Measurements from ENCODE around the gene LAMA2.

The LAMA2 gene

GRCh38 chr6:129429956-129430355 is 547.0 kb downstream of the LAMA2 start:
- H3K4me2 ChIP-seq (ENCODE audit: low read length) = no peak overlapping the region
- no peaks in the 10 kb centered on the region for H3K79me2 ChIP-seq (ENCODE audit: insufficient read depth, low read length)
- H3K27ac ChIP-seq (ENCODE audit: low read depth, low read length, poor library complexity, severe bottlenecking) = no peak overlapping the region
- H3K36me3 ChIP-seq (ENCODE audit: insufficient read depth, low read length) = no peaks in the 10 kb centered on the region
- no peak overlapping the region for H3K9ac ChIP-seq (ENCODE audit: low read length)
- no peak overlapping the region for H2AFZ ChIP-seq (ENCODE audit: low read length)
- TF ChIP-seq EZH2 (IDR thresholded peaks at IDR 0.05; ENCODE audit: borderline replicate concordance, low read length) (no peak), CTCF (IDR thresholded peaks at IDR 0.05; ENCODE audit: low read length) (no peak)
- no peaks in the 10 kb centered on the region for H3F3A ChIP-seq (ENCODE audit: insufficient read depth, low read length)
- no peak overlapping the region for H3K4me3 ChIP-seq (ENCODE audit: low read depth, low read length, poor library complexity, severe bottlenecking)
- no peaks in the 10 kb centered on the region for H3K9me2 ChIP-seq (ENCODE audit: low read depth, low read length)
- no peaks in the 10 kb centered on the region for H3K9me3 ChIP-seq (ENCODE audit: low read length)
- H3K4me1 ChIP-seq (ENCODE audit: insufficient read depth, low read length, severe bottlenecking) = no peaks in the 10 kb centered on the region
- no peaks in the 10 kb centered on the region for H4K20me1 ChIP-seq (ENCODE audit: insufficient read depth, low read length)
- H3K27me3 ChIP-seq (ENCODE audit: insufficient read depth, low read length) = no peaks in the 10 kb centered on the region

GRCh38 chr6:129432738-129433137 is 549.8 kb downstream of the LAMA2 start:
- Histone ChIP-seq H3K4me1 (ENCODE audit: insufficient read depth, low read length, severe bottlenecking) (no peaks in the 10 kb centered on the region), H3K4me3 (ENCODE audit: low read depth, low read length, poor library complexity, severe bottlenecking) (no peak overlapping the region), H3K9ac (ENCODE audit: low read length) (no peak overlapping the region), H3F3A (ENCODE audit: insufficient read depth, low read length) (no peaks in the 10 kb centered on the region), H3K9me3 (ENCODE audit: low read length) (no peaks in the 10 kb centered on the region), H4K20me1 (ENCODE audit: insufficient read depth, low read length) (no peaks in the 10 kb centered on the region), H3K27me3 (ENCODE audit: insufficient read depth, low read length) (no peaks in the 10 kb centered on the region), H3K79me2 (ENCODE audit: insufficient read depth, low read length) (no peaks in the 10 kb centered on the region), H3K27ac (ENCODE audit: low read depth, low read length, poor library complexity, severe bottlenecking) (no peak overlapping the region), H3K36me3 (ENCODE audit: insufficient read depth, low read length) (no peaks in the 10 kb centered on the region), H3K9me2 (ENCODE audit: low read depth, low read length) (no peaks in the 10 kb centered on the region), H3K4me2 (ENCODE audit: low read length) (no peak overlapping the region), H2AFZ (ENCODE audit: low read length) (no peak overlapping the region)
- 0 out of 2 replicates have a peak, but pooled peaks have one; percentile 14 for TF ChIP-seq CTCF (IDR thresholded peaks at IDR 0.05; ENCODE audit: low read length)
- TF ChIP-seq EZH2 (IDR thresholded peaks at IDR 0.05; ENCODE audit: borderline replicate concordance, low read length) = no peak

- Histone ChIP-seq H3K9me3 (ENCODE audit: low read length) (no peaks in the 10 kb centered on the region), H3F3A (ENCODE audit: insufficient read depth, low read length) (no peaks in the 10 kb centered on the region), H3K36me3 (ENCODE audit: insufficient read depth, low read length) (no peaks in the 10 kb centered on the region), H4K20me1 (ENCODE audit: insufficient read depth, low read length) (no peaks in the 10 kb centered on the region), H3K4me1 (ENCODE audit: insufficient read depth, low read length, severe bottlenecking) (no peaks in the 10 kb centered on the region), H3K9me2 (ENCODE audit: low read depth, low read length) (no peaks in the 10 kb centered on the region), H3K9ac (ENCODE audit: low read length) (no peak overlapping the region), H2AFZ (ENCODE audit: low read length) (no peak overlapping the region), H3K4me2 (ENCODE audit: low read length) (no peak overlapping the region), H3K27me3 (ENCODE audit: insufficient read depth, low read length) (no peaks in the 10 kb centered on the region), H3K4me3 (ENCODE audit: low read depth, low read length, poor library complexity, severe bottlenecking) (no peak overlapping the region), H3K79me2 (ENCODE audit: insufficient read depth, low read length) (no peaks in the 10 kb centered on the region), H3K27ac (ENCODE audit: low read depth, low read length, poor library complexity, severe bottlenecking) (no peak overlapping the region)
- no peak for TF ChIP-seq EZH2 (IDR thresholded peaks at IDR 0.05; ENCODE audit: borderline replicate concordance, low read length)
- no peak for TF ChIP-seq CTCF (IDR thresholded peaks at IDR 0.05; ENCODE audit: low read length)
Observed at GRCh38 chr6:129434091-129434490, 551.2 kb downstream of the LAMA2 start.
